HepG2 (cell line): ENCODE results near the gene WDFY1. TPM values are rescaled to one million over a fixed set of nuclear protein-coding genes. Genes with fewer than 3 reads are reported as not detected.
A peak's percentile ranks its signal among the peaks of the same experiment; 100 is the strongest.

Experiments used
- ATAC-seq: fragments of 200-7000 bp; cut with Tn5 transposase; 3 replicates; pipeline ENCODE4 v1.9.1; 2020; ENCODE audit warnings: mild to moderate bottlenecking, moderate library complexity
- BruUV-seq: library from RNA; stranded (reverse); fragments of 400-500 nt; replicated peaks from 2 replicates; lab custom pipeline; 2021; lab: Mats Ljungman, UMichigan
- CTCF ChIA-PET: fragments of 300-600 bp; formaldehyde crosslinking; extraction: SDS; loops from one replicate; lab custom pipeline; 2021; ENCODE audit warnings: low total read pairs, inconsistent platforms, low intra/inter-chr PET ratio; lab: Yijun Ruan, JAX
- POLR2A ChIA-PET: fragments of 350-600 bp; sonication (Branson Sonifier 250); formaldehyde crosslinking; loops from one replicate; lab custom pipeline; 2020; ENCODE audit warnings: antibody characterized with exemption, inconsistent platforms; lab: Yijun Ruan, JAX
- DNase-seq: peaks from one replicate; pipeline ENCODE4 v3.0.0-alpha.2; 2015; ENCODE audit warnings: low spot score
- FAIRE-seq: peaks from 3 replicates; lab custom pipeline; 2011; peaks lifted over from hg19 to GRCh38; lab: Jason Lieb, UNC
- H2AFZ ChIP-seq: one replicate; pipeline ENCODE4 v1.6.1; 2011; ENCODE audit warnings: low read length, inconsistent platforms
- H3K27ac ChIP-seq: fragments of 300-600 bp; 3 replicates; pipeline ENCODE4 v1.8.0; 2011; ENCODE audit warnings: mixed run types, mild to moderate bottlenecking, mixed read lengths, low read length, inconsistent platforms; ENCODE audit not compliant: insufficient read depth; ENCODE audit errors: extremely low read length
- H3K27me3 ChIP-seq, 2 experiments: fragments of 200-600 bp in 1 of 2; 2 replicates in 1 of 2; 3 replicates in 1 of 2; pipeline versions ENCODE4 v1.6.0 to v1.8.0; 2011; ENCODE audit warnings: low read length in 2 of 2, mild to moderate bottlenecking in 2 of 2, moderate library complexity in 2 of 2, inconsistent platforms in 1 of 2; ENCODE audit not compliant: insufficient read depth in 2 of 2, control insufficient read depth in 1 of 2
- H3K36me3 ChIP-seq, 2 experiments: fragments of 200-600 bp in 1 of 2; replicated peaks in 1 of 2; 2 replicates in 1 of 2; 3 replicates in 1 of 2; pipeline versions ENCODE4 v1.5.1 to v1.8.0; 2011; ENCODE audit warnings: low read length in 2 of 2, inconsistent platforms in 1 of 2; ENCODE audit not compliant: insufficient read depth in 2 of 2, control insufficient read depth in 1 of 2
- H3K4me1 ChIP-seq: 2 replicates; pipeline ENCODE4 v1.5.1; 2012; ENCODE audit warnings: low read length, inconsistent platforms; ENCODE audit not compliant: insufficient read depth
- H3K4me2 ChIP-seq: 2 replicates; pipeline ENCODE4 v1.6.0; 2011; ENCODE audit warnings: low read depth, low read length, inconsistent platforms
- H3K4me3 ChIP-seq, 3 experiments: fragments of 200-600 bp in 1 of 3; sonication (generic), shearing (Covaris generic) in 1 of 3; replicated peaks in 1 of 3; 2 replicates each; pipeline ENCODE4 v1.5.1; 2011 to 2016; ENCODE audit warnings: low read length in 3 of 3, inconsistent platforms in 2 of 3, low read depth in 2 of 3, mild to moderate bottlenecking in 2 of 3, control low read depth in 1 of 3, mixed read lengths in 1 of 3; ENCODE audit not compliant: insufficient read depth in 1 of 3
- H3K79me2 ChIP-seq: one replicate; pipeline ENCODE4 v1.6.1; 2011; ENCODE audit warnings: low read length, inconsistent platforms; ENCODE audit not compliant: insufficient read depth
- H3K9ac ChIP-seq: 2 replicates; pipeline ENCODE4 v1.6.0; 2011; ENCODE audit warnings: mild to moderate bottlenecking, low read depth, low read length, inconsistent platforms; ENCODE audit not compliant: insufficient read depth
- H3K9me3 ChIP-seq: 2 replicates; pipeline ENCODE4 v1.5.1; 2012; ENCODE audit warnings: mild to moderate bottlenecking, low read length
- H4K20me1 ChIP-seq: 2 replicates; pipeline ENCODE4 v1.6.0; 2011; ENCODE audit warnings: inconsistent platforms, mild to moderate bottlenecking, low read length, moderate library complexity; ENCODE audit not compliant: insufficient read depth
- ZBTB1 ChIP-seq: sonication (generic); formaldehyde crosslinking; IDR thresholded peaks from 2 replicates; pipeline ENCODE4 v1.4.0; 2020; ENCODE audit warnings: missing genetic modification reagents, borderline replicate concordance
- ZNF329 ChIP-seq: sonication (generic); formaldehyde crosslinking; IDR thresholded peaks from 2 replicates; pipeline ENCODE4 v1.9.0; 2021; ENCODE audit warnings: low read depth, mild to moderate bottlenecking, missing genetic modification reagents
- ZNF770 ChIP-seq: sonication (generic); formaldehyde crosslinking; IDR thresholded peaks from 2 replicates; pipeline ENCODE4 v1.5.0; 2020; ENCODE audit warnings: mild to moderate bottlenecking, missing genetic modification reagents
- WGBS: methylation state at CpG from one replicate; pipeline ENCODE4 v1.1.6; 2017; ENCODE audit warnings: low lambda C conversion rate; 5-methylcytosine and 5-hydroxymethylcytosine counted together
- in situ Hi-C: cut with HindIII; loops from 2 replicates; pipeline ENCODE4 v1.10.0; 2017; ENCODE audit warnings: low pct_unique_long_range_greater_than_20kb; ENCODE audit not compliant: extremely low pct_ligation_motif_present
- intact Hi-C: fragments of 100-400 bp; cut with micrococcal nuclease; formaldehyde crosslinking; loops from one replicate; pipeline ENCODE4 v1.10.0; 2022; ENCODE audit not compliant: unreplicated experiment
- polyA plus RNA-seq, 8 experiments: library from polyadenylated mRNA; depleted of rRNA in 3 of 8; stranded (reverse) in 7 of 8; unstranded in 1 of 8; fragments of >200 nt; fragmentation: Illumina TruSeq in 4 of 8; extraction: Trizol in 4 of 8; gene quantifications; 2 replicates each; pipeline versions ENCODE4 v1.2.1 to v1.2.3, GENCODE V29; 2011 to 2016; ENCODE audit warnings: low read depth in 4 of 8, missing spikeins in 1 of 8, mixed read lengths in 1 of 8; ENCODE audit not compliant: insufficient read depth in 1 of 8
- total RNA-seq, 5 experiments: library from RNA; depleted of rRNA; stranded (reverse); fragments of >200 nt; fragmentation: Illumina TruSeq; extraction: Trizol; gene quantifications; 2 replicates each; pipeline ENCODE4 v1.2.3, GENCODE V29; 2016; ENCODE audit warnings: low read depth in 1 of 5

The WDFY1 gene
- total and polyA plus RNA-seq, 2 of the 13 experiments (the other 11 are each of a cell fraction or from before 2014, with no cell fraction given): 77.0 to 78.4 TPM

- Histone ChIP-seq H4K20me1 (no peaks in the 10 kb centered on the region), H3K9ac (no peak overlapping the region), H3K79me2 (no peaks in the 10 kb centered on the region), H3K27ac (no peak overlapping the region), H3K4me2 (no peak overlapping the region), H3K4me3 (no peak overlapping the region), H3K36me3 (peaks cover 3 to 4% of the 10 kb centered on the region in 2 experiments; a peak in 3 of 5 replicates), H3K9me3 (no peaks in the 10 kb centered on the region), H2AFZ (no peak overlapping the region), H3K27me3 (no peaks in the 10 kb centered on the region), H3K4me1 (peaks cover 16% of the 10 kb centered on the region)
- FAIRE-seq (no peak), DNase-seq (no peak), ATAC-seq (no peak)
- no TSS peak for BruUV-seq
- in situ Hi-C loops: no loop called here
- WGBS: 90% methylated on average over 7 of the region's 7 CpGs
- CTCF ChIA-PET: no interaction called here
- TF ChIP-seq ZNF770 (peak; percentile 51; the same call in 1 of the 2 replicates), ZNF329 (CRISPR knock-in tag) (no peak)
- POLR2A ChIA-PET: interaction anchor here (0.6 kb wide), 1 partner anchor 9 kb away, joined by 3 read pairs; no protein-coding TSS in a partner anchor
- intact Hi-C loops: no loop called here
Observed at GRCh38 chr2:223870840-223871611, 74.1 kb downstream of the WDFY1 start.

- ChIA-PET POLR2A (no interaction called here), CTCF (no interaction called here)
- peaks cover 0 to 3% of the 10 kb centered on the region in 2 experiments; a peak in 1 of 5 replicates for H3K36me3 ChIP-seq
- H3K4me3 ChIP-seq: no peak overlapping the region
- FAIRE-seq (no peak), DNase-seq (no peak), ATAC-seq (no peak; the same call in 1 of the 3 replicates)
- H3K4me2 ChIP-seq: no peak overlapping the region
- no peak overlapping the region for H3K9ac ChIP-seq
- BruUV-seq: no TSS peak
- no peak overlapping the region for H2AFZ ChIP-seq
- no peak overlapping the region for H3K27ac ChIP-seq
- WGBS: 98% methylated on average over 3 of the region's 3 CpGs
- intact Hi-C loops: no loop called here
- no peaks in the 10 kb centered on the region for H3K9me3 ChIP-seq
- no peak for TF ChIP-seq ZBTB1 (CRISPR knock-in tag)
- no peaks in the 10 kb centered on the region for H3K27me3 ChIP-seq
- peaks cover 11% of the 10 kb centered on the region for H3K4me1 ChIP-seq
- in situ Hi-C loops: no loop called here
- H4K20me1 ChIP-seq: no peaks in the 10 kb centered on the region
- H3K79me2 ChIP-seq: no peaks in the 10 kb centered on the region
Observed at GRCh38 chr2:223868005-223868404, 77.1 kb downstream of the WDFY1 start.
